A673 (cell line): ENCODE data around the gene DOK6.

Experiments used
- CTCF ChIP-seq: fragments of 300-800, 200-600 bp; sonication (generic); conservative IDR thresholded peaks from 2 replicates; pipeline ENCODE4 v1.5.1; 2017; ENCODE audit warnings: low read depth, mild to moderate bottlenecking, antibody characterized with exemption, low read length, moderate library complexity, mixed read lengths
- EZH2 ChIP-seq: fragments of 200-600 bp; sonication (generic); IDR thresholded peaks from 2 replicates; pipeline ENCODE4 v1.6.1; 2017; ENCODE audit warnings: borderline replicate concordance, low read depth, mild to moderate bottlenecking, mixed read lengths, antibody characterized with exemption, low read length; ENCODE audit not compliant: poor library complexity, severe bottlenecking

DNA sequence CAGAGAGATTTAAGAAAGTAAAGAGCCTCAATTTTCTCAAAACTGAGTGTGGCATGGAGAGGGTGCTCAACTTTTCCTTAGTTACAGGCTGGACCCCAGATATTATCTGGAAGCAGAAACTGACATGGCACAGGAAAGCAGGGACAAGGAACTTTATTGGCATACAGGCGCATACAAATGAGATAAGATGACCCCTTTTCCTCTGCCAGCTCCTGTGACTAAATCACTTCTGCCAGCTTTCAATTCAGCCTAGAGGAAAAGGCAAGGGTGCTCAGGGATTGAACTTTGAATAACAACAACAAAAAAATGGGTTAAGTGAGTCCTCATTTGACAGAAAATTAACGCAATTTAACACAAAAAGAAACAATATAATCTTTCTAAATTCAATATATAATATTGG lies 284.1 kb downstream of the DOK6 start:
- TF ChIP-seq CTCF (no peak), EZH2 (no peak)
